Adipose tissue (tissue), 3 donors: ENCODE results near the gene ZNF726. TPM values are rescaled to one million over a fixed set of nuclear protein-coding genes. Genes with fewer than 3 reads are reported as not detected.
"Not testable (repeated sequence)": the region's sequence is repeated elsewhere in the genome, so short reads cannot be mapped to it uniquely, and the experiment has no call there.

Source experiments
- H3K27ac ChIP-seq: one replicate; pipeline ENCODE4 v1.5.1; 2013; ENCODE audit warnings: low read depth, low read length
- WGBS, 3 donors: extraction: QIAGEN DNeasy Blood & Tissue Kit; methylation state at CpG; one replicate each; pipeline ENCODE4 v1.1.7; 2013; 5-methylcytosine and 5-hydroxymethylcytosine counted together
- polyA plus RNA-seq, 3 donors: library from polyadenylated mRNA; stranded (reverse); fragments of 200-250 nt; gene quantifications; one replicate each; pipeline ENCODE4 v1.2.3, GENCODE V29; 2013
- donor health status: healthy with polysubstance abuse.
- donor health status: Bipolar disorder and iron deficiency.
- donor health status: healthy.

The ZNF726 gene
- 1 to 10 TPM in 1 of 3 donors, under 1 TPM in 2; 0.28 to 1.1 (median 0.39) TPM for polyA plus RNA-seq

DNA sequence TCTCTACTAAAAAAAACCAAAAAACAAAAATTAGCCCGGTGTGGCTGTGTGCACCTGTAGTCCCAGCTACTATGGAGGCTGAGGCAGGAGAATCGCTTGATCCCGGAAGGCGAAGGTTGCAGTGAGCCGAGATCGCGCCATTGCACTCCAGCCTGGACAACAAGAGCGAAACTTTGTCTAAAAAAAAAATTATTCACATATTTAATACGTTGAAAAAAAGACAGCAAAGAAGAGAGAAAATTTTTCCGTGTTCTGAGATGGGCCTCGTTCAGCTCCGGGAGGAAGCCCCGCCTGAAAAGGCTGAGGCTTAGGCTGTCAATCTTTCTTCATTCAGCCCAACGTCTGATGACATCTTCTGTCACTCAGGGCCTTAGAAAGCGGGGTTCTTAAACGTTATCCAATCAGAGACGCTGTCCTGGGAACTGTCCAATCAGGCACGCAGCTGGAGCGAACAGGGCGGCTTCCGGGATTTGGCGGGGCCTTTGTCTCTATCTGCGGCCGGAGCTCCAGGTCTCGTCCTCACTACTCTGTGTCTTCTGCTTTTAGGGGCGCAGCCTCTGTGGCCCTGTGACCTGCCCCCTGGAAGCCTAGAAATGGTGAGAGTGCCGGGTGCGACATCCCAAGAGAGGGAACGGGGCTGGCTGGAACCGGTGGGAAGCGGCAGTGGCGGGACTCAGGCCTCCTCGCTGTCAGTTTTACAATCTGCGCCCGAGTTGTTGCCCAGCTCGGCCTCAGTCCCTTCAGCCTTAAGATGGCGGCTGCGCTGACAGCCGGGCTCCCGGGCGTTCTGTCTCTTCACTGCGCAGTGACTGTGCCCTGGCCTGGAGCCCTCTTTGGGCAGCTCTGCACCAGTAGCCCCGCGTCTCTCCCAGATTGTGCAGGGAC, at the start of gene ZNF726:
Gene ZNF726 (plus strand): TSS at position 485 of the 885 bp plus-strand sequence. CDS start 109 bp downstream, at position 594.
- WGBS, 3 donors: 7 to 12% (median 11%) methylated on average over 44 of the region's 44 CpGs

DNA sequence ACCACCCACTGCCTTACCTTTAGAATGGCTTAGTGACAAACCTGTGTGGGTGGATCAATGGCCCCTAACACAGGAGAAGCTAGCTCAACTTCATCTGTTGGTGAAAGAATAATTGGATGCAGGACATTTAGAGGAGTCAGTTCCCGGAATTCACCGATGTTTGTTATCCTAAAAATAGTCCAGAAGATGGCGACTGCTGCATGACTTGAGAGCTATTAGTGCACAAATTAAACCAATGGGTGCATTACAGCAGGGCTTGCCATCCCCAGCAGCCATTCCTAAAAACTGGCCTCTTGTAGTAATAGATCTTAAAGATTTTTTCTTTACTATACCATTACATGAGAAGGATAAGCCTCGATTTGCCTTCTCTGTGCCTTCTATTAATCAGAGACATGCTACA, 46.8 kb upstream of the ZNF726 start:
- WGBS, 3 donors: 75 to 81% (median 76%) methylated on average over 4 of the region's 4 CpGs
- H3K27ac ChIP-seq: no peak overlapping the region

More for the DNA sequence above, at the start of gene ZNF726:
- H3K27ac ChIP-seq: no peak within 1 kb of the TSS

DNA sequence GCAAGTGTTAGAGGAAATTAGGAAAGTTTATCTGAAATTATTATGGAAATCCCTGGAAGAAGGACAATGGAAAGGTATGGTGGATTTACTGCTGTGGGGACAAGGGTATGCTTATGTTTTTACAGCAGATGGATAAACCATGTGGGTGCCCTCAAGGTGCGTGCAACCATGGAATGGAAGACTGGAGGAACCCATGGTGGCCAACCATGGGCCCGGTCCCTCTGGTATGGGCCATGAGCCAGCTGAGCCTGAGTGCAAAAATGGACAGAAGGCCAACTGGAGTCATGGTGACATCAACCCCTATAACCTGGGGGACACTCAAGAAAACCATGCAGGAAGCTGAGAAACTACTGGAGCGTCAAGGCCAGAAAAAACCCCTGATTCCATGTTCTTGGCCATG, 46.1 kb upstream of the ZNF726 start:
- H3K27ac ChIP-seq: no peak overlapping the region
- WGBS, 3 donors: 93 to 96% (median 94%) methylated on average over 3 of the region's 3 CpGs

DNA sequence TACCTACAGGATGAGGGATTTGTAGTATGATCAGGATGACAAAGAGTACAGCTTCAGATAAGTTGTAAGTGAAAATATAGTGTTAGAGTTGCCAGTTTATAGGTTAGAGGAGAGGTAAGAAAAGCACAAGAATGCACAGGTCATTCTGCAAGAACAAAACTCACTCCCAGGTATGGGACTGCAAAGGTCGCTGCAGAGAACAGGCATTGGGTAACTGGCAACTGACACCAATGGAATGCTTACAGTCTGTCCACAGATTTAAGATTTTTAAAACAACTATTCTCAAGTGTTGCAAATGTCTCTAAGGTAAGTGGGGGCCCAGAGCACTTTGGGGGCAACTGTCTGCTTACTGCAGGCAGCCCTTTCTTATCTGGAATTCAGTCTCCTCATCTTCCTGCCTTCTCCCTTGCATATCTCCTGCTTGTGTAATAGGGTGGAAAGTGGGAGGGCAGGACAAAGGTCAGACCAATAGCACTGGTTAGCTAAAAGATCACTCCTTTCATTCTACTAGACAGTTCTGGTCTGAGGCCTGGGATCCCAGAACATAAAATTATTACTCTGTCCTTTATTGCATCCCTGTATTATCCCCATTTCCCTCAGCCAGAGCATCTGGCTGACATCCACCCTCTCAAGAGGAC, 42.3 kb upstream of the ZNF726 start:
- WGBS, 3 donors: 80 to 100% (median 81%) methylated on average over 1 of the region's 1 CpG
- H3K27ac ChIP-seq: no peak overlapping the region

DNA sequence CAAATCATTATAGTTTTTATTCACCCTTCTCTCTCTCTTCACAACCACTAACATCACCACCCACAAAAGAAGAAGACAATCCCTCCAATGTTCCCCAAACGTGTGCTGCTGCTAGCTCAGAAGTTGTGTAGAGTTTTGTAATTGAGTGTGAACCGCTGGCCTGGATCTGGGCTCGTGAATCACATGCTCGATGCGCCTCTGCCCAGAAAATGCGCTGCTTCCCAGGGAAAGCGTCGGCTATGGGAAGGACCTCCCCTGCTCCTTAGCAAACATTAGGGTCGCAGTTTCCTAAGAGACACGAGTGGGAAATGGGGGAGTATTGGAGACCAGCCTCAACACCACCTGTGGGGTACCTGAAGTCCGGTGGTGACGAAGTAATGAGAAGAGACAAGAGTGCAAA, 38.4 kb upstream of the ZNF726 start:
- no peak overlapping the region for H3K27ac ChIP-seq
- WGBS, 3 donors: 53 to 62% (median 60%) methylated on average over 12 of the region's 12 CpGs

DNA sequence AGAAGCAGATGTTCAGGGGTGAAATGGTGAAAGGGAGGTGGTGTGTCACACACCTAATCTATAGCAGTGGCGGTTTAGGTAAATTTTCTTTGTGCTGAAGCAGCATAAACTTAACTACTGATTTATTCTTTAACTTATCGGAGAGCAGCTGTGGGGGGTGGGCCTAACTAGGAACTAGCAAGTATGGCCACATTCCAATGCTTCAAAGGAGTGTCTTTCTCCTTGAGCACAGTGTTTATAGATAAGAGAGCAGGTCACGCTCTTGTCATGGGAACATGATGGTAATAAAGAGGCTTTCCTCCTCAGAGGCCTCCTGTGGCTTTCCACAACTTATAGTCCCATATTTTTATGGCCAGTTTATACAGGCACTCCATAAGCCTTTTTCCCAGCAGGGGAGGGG, 37.9 kb upstream of the ZNF726 start:
- 28 to 43% (median 41%) methylated on average over 3 of the region's 3 CpGs for WGBS, 3 donors
- H3K27ac ChIP-seq: not testable (repeated sequence)

DNA sequence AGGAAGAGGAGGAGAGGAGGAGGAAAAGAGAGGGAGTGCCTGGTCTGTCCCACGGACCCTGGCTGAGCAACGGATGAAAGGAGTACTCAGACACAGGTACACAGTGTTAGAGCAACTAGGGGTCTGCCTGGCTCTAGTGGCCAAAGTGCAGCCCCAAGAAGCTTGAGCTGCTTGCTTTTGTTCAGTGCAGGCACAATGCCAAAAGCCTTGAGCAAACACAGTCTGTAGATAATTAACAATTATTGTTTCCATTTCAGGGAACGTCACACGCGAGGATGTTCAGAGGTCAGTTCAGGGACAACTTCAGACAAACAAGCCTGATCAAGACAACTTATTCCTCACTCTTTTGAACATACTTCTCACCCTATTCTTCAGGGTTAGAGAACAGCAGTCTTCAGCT, 32.2 kb upstream of the ZNF726 start:
- WGBS, 3 donors: 39 to 65% (median 57%) methylated on average over 5 of the region's 5 CpGs
- H3K27ac ChIP-seq: no peak overlapping the region

DNA sequence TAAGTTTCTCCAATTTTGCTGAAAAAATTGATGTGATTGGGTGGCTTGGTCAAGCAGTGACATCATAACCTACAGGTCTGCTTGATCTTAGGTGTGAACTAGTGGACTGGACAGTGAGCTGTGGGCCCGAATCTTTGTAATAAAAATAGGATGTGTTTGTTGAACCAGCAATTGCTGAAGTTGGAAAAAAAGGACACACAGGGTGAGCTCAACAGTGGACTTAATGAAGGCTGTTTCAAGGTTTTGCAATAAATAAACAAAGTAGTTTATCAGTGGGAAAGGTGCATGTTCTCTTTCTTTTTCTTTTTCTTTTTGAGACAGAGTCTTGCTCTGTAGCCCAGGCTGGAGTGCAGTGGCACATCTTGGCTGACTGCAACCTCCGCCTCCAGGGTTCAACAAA, 30.3 kb upstream of the ZNF726 start:
- H3K27ac ChIP-seq: no peak overlapping the region
- 86 to 89% (median 88%) methylated on average over 2 of the region's 2 CpGs for WGBS, 3 donors

DNA sequence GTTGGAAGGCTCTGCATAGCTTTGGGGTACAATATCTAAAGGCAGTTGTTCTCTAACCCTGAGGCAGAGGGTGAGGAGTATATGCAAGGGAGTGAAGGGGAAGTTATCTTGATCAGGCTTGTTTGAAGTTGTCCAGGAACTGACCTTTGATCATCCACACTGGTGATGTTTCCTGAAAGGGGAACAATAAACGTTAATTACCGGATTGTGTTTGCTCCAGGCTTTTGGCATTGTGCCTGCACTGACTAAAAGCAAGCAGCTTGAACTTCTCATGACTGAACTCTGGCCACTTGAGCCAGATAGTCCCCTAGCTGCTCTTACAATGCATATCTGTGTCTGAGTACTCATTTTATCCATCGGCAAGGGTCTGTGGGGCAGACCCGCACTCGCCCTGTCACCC, 27.0 kb upstream of the ZNF726 start:
- WGBS, 3 donors: 63 to 75% (median 72%) methylated on average over 5 of the region's 5 CpGs
- H3K27ac ChIP-seq: no peak overlapping the region

DNA sequence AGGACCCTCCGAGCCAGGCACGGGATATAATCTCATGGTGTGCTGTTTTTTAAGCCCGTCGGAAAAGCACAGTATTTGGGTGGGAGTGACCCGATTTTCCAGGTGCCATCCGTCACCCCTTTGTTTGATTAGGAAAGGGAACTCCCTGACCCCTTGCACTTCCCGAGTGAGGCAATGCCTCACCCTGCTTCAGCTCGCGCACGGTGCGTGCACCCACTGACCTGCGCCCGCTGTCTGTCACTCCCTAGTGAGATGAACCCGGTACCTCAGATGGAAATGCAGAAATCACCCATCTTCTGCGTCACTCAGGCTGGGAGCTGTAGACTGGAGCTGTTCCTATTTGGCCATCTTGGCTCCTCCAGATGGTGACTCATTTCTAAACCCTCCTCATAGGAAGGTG, 18.6 kb upstream of the ZNF726 start:
- H3K27ac ChIP-seq: not testable (repeated sequence)
- 66 to 94% (median 91%) methylated on average over 15 of the region's 15 CpGs for WGBS, 3 donors

DNA sequence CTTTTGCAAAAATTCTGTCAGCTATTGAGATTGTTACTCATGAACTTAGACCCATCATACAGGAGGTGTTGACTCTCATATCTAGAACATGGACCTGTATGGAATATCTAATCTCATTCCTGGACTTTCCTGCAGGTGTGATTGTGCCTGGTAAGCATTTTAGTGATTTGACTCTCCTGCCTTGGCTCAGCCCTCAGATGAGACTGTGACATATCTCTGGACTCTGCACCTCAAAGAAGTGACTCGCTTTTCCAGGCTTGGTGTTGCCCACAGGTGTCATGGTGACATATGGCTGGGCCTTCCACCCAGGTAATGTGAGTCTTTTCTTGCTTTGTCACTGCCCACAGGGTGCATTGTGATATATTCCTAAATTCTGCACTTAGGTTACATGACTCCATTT, 17.8 kb upstream of the ZNF726 start:
- no peak overlapping the region for H3K27ac ChIP-seq
- WGBS, 3 donors: 85 to 93% (median 85%) methylated on average over 1 of the region's 1 CpG

DNA sequence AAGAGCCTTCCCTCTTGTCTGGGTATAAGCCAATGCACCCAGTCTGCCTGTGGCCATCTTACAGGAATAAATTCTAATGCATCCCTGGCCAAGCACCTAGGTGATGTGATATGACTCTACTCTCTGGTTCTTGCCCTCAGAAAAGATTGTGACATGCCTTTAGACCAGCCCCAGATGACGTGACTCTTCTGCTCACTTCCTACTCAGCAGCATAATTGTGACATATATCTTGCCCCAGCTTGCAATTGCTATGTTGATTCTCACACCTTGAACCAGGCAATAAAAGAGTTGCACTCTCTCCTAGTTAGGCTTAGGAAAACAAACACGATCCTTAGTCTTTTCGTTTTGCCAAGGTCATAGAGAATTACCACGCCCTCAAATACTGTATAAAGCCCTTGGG, 13.3 kb upstream of the ZNF726 start:
- WGBS, 3 donors: 64 to 83% (median 79%) methylated on average over 4 of the region's 4 CpGs
- H3K27ac ChIP-seq: no peak overlapping the region

DNA sequence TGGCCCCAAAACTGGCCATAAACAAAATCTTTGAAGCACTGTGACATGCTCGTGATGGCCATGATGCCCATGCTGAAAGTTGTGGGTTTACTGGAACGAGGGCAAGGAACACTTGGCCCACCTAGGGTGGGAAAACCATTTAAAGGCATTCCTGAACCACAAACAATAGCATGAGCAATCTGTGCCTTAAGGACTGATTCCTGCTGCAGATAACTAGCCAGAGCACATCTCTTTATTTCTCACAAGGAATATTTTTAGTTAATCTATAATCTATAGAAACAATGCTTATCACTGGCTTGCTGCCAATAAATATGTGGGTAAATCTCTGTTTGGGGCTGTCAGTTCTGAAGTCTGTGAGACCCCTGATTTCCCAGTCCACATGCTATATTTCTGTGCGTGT, 10.3 kb upstream of the ZNF726 start:
- H3K27ac ChIP-seq: no peak overlapping the region
- WGBS, 3 donors: 66 to 75% (median 70%) methylated on average over 3 of the region's 3 CpGs

DNA sequence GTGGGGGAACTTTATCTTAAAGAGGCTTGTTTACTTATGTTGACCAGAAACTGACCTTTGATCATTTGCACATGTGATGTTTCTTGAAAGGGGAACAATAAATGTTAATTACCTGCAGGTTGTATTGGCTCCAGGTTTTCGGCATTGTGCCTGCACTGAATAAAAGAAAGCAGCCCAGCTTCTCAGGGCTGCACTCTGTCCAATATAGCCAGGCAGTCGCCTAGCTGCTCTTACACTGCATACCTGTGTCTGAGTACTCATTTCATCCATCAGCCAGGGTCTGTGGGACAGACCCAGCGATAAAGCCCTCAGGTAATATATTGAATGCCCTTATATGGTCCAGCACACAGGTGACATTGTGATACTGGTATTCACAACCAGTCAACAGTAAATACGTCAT, 8.9 kb upstream of the ZNF726 start:
- 69 to 82% (median 76%) methylated on average over 4 of the region's 4 CpGs for WGBS, 3 donors
- H3K27ac ChIP-seq: no peak overlapping the region

DNA sequence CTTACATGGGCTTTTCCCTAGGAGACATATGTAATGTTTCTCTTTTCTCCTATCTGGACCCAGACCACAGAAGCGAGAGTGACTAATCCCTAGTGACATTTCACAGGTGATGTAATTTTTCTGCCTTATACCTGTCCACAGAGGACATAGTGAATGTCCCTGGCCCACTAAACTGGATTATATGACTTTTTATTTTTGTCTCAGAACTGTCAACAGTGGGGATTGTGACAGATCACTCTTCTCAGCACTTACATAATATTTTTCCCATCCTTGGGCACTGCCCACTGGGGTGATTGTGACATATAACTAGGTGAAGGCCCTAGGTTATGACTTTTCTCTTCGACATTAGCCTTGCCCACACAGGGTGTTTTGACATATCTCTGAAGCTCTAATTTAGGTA, 7.9 kb upstream of the ZNF726 start:
- H3K27ac ChIP-seq: no peak overlapping the region
- WGBS, 3 donors: 74 to 81% (median 77%) methylated on average over 2 of the region's 2 CpGs

DNA sequence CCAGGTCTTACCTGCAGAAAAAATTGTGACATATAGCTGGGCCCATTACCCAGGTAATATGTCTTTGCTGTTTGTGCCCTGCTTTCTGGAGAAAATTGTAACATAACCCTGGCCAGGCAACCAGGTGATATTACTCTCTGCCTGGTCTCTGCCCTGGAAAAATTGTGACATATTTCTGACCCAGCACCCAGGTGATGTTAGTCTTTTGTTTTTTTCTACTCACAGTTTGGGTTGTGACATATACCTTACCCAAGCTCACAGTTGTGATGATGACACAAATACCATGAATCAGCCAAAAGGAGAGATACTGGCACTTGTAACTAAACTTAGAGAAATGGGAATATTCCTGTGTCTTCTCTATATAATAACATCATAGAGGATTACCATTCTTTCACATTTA, 6.5 kb upstream of the ZNF726 start:
- no peak overlapping the region for H3K27ac ChIP-seq

DNA sequence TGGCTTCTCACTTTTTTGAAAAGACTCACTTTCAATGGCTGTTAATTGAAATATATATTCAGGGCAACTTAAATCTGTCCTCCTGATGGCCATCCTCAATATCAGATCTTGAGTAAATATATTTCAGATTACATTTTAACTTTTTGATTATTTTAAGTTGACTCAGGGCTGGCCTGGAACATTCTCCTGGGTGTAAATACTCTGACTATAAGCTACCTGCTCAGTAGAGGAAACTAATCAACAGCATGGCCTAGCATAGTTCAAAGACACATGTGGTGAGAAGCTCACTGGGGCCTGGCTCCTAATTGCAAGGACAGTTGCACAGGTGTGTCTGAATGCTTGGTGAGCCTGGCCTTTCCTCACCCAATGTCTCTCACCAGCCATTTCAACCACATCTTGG, 5.5 kb upstream of the ZNF726 start:
- H3K27ac ChIP-seq: no peak overlapping the region

DNA sequence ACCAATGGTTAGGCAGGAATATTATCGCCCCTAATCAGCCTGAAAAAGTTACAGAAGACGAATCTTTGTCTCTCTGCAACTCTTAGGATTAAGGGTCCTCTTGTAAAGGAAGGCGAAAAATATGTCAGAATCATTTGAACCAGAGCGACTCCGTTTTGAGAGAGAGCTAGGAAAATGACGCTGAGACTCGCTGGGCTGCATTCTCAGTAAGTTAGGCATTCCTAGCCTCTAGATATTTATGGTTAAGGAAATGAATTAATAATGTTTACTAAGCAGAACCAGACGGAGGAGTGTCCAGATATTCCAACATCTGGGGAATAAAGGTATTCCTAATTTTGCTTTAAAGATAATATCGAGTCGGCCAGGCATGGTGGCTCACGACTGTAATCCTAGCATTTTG, 755 bp upstream of the ZNF726 start:
- H3K27ac ChIP-seq: no peak overlapping the region
- WGBS, 3 donors: 88 to 93% (median 91%) methylated on average over 11 of the region's 11 CpGs

DNA sequence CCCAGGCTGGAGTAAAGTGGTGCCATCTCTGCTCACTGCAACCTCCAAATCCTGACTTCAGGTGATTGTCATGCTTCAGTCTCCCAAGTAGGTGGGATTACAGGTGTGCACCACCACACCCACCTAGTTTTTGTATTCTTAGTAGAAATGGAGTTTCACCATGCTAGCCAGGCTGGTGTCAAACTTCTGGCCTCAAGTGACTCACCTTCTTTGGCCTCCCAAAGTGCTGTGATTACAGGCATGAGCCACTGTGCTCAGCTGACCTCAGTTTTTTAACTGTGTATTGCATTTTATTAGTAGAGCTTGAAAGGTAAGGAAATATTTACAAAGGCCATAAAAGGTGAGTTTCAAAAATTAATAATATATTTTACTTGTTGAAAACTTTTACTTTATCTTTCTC, 2.3 kb downstream of the ZNF726 start:
- no peak overlapping the region for H3K27ac ChIP-seq

DNA sequence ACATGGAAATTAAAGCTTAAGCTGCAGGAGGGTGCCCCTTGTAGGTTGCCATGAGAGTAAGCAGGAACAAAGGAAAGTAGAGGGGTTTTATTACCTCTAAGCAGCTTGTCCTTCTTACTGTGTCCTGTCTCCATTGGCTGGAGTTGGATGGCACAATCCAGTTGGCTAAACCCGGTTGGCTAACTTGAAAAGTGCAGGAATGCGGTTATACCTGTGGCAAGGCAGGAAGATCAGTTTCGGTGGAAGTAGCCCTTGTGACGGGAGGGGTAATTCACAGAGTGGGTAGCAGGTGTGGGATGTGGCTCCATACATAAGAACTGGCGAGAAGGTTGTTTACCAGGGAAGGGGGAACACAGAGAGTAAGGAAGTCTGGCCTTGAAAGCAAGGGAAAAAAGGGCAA, 3.2 kb downstream of the ZNF726 start:
- 45 to 95% (median 89%) methylated on average over 5 of the region's 5 CpGs for WGBS, 3 donors
- no peak overlapping the region for H3K27ac ChIP-seq
